Activated T-helper 17 cell treated with anti-CD3 and anti-CD28 coated beads, Interleukin-2, amount 50 U/mL, for 72 hours (primary cell): ENCODE results near the gene ZNF746. TPM values are rescaled to one million over a fixed set of nuclear protein-coding genes. Genes with fewer than 3 reads are reported as not detected.
"Not testable (repeated sequence)": the region's sequence is repeated elsewhere in the genome, so short reads cannot be mapped to it uniquely, and the experiment has no call there.

Experiments used
- ATAC-seq: fragments of 150-1000 bp; cut with Tn5 transposase; replicated peaks from 2 replicates; pipeline ENCODE4 v1.10.0; 2021; ENCODE audit warnings: mild to moderate bottlenecking, moderate library complexity
- H3K27ac Mint-ChIP-seq: one replicate; pipeline ENCODE4 v1.8.0; 2022; ENCODE audit warnings: mixed read lengths
- H3K27me3 Mint-ChIP-seq: one replicate; pipeline ENCODE4 v1.8.0; 2022; ENCODE audit warnings: mixed read lengths
- H3K36me3 Mint-ChIP-seq: one replicate; pipeline ENCODE4 v1.8.0; 2022; ENCODE audit warnings: low read depth, mild to moderate bottlenecking, mixed read lengths
- H3K4me1 Mint-ChIP-seq: one replicate; pipeline ENCODE4 v1.8.0; 2022; ENCODE audit warnings: mixed read lengths
- H3K4me3 Mint-ChIP-seq: one replicate; pipeline ENCODE4 v1.8.0; 2022; ENCODE audit warnings: mild to moderate bottlenecking, mixed read lengths
- H3K9me3 Mint-ChIP-seq: one replicate; pipeline ENCODE4 v1.8.0; 2022; ENCODE audit warnings: mixed read lengths
- total RNA-seq, 2 donors: library from RNA; stranded (reverse); gene quantifications; one replicate each; pipeline ENCODE4 v1.2.3, GENCODE V29; 2022

The ZNF746 gene
- total RNA-seq, 2 donors from 2014 or later: 12.0 to 15.5 TPM

- Mint-ChIP-seq H3K36me3 (peaks cover 16% of the 10 kb centered on the region), H3K27ac (no peak overlapping the region)
- ATAC-seq: no peak
Observed at GRCh38 chr7:149498811-149499210, 1.2 kb upstream of the ZNF746 start.

GRCh38 chr7:149496642-149497391 lies 792 bp downstream of the ZNF746 start:
- Mint-ChIP-seq H3K9me3 (no peaks in the 10 kb centered on the region), H3K4me1 (peaks cover 10% of the 10 kb centered on the region), H3K4me3 (peak overlapping the region; percentile 90), H3K27me3 (no peaks in the 10 kb centered on the region), H3K27ac (peak overlapping the region; percentile 95), H3K36me3 (peaks cover 36% of the 10 kb centered on the region)
- ATAC-seq: peak; percentile 10

More at GRCh38 chr7:149498811-149499210, 1.2 kb upstream of the ZNF746 start:
- Mint-ChIP-seq H3K27me3 (no peaks in the 10 kb centered on the region), H3K4me3 (no peak overlapping the region), H3K4me1 (peaks cover 10% of the 10 kb centered on the region), H3K9me3 (no peaks in the 10 kb centered on the region)

- peak overlapping the region; percentile 95 for H3K27ac Mint-ChIP-seq
- no peaks in the 10 kb centered on the region for H3K27me3 Mint-ChIP-seq
- ATAC-seq: no peak
- peaks cover 44% of the 10 kb centered on the region for H3K36me3 Mint-ChIP-seq
- peaks cover 10% of the 10 kb centered on the region for H3K4me1 Mint-ChIP-seq
- no peaks in the 10 kb centered on the region for H3K9me3 Mint-ChIP-seq
- H3K4me3 Mint-ChIP-seq: peak overlapping the region; percentile 90
Observed at GRCh38 chr7:149495785-149496641, 1.6 kb downstream of the ZNF746 start.

- peak overlapping the region; percentile 90 for H3K4me3 Mint-ChIP-seq
- H3K9me3 Mint-ChIP-seq: no peaks in the 10 kb centered on the region
- peaks cover 55% of the 10 kb centered on the region for H3K36me3 Mint-ChIP-seq
- peak overlapping the region; percentile 95 for H3K27ac Mint-ChIP-seq
- ATAC-seq: no peak
- H3K4me1 Mint-ChIP-seq: peaks cover 10% of the 10 kb centered on the region
- H3K27me3 Mint-ChIP-seq: no peaks in the 10 kb centered on the region
Observed at GRCh38 chr7:149494738-149495368, 2.8 kb downstream of the ZNF746 start.

GRCh38 chr7:149493975-149494374 lies 3.6 kb downstream of the ZNF746 start:
- not testable (repeated sequence) for H3K27ac Mint-ChIP-seq, H3K4me3 Mint-ChIP-seq, H3K9me3 Mint-ChIP-seq, ATAC-seq, H3K27me3 Mint-ChIP-seq
- Mint-ChIP-seq H3K36me3 (peaks cover 64% of the 10 kb centered on the region), H3K4me1 (peaks cover 10% of the 10 kb centered on the region)

- ATAC-seq: no peak
- peaks cover 10% of the 10 kb centered on the region for H3K4me1 Mint-ChIP-seq
- H3K36me3 Mint-ChIP-seq: peaks cover 70% of the 10 kb centered on the region
- H3K27ac Mint-ChIP-seq: no peak overlapping the region
- no peak overlapping the region for H3K4me3 Mint-ChIP-seq
- no peaks in the 10 kb centered on the region for H3K27me3 Mint-ChIP-seq
- H3K9me3 Mint-ChIP-seq: no peaks in the 10 kb centered on the region
Observed at GRCh38 chr7:149493366-149493765, 4.2 kb downstream of the ZNF746 start.

GRCh38 chr7:149490083-149490760 lies 7.4 kb downstream of the ZNF746 start:
- no peaks in the 10 kb centered on the region for H3K9me3 Mint-ChIP-seq
- H3K4me1 Mint-ChIP-seq: peaks cover 4% of the 10 kb centered on the region
- H3K27ac Mint-ChIP-seq: peak overlapping the region; percentile 27
- H3K4me3 Mint-ChIP-seq: no peak overlapping the region
- H3K36me3 Mint-ChIP-seq: peaks cover 100% of the 10 kb centered on the region
- H3K27me3 Mint-ChIP-seq: no peaks in the 10 kb centered on the region
- ATAC-seq: no peak

- H3K27me3 Mint-ChIP-seq: no peaks in the 10 kb centered on the region
- no peaks in the 10 kb centered on the region for H3K9me3 Mint-ChIP-seq
- H3K36me3 Mint-ChIP-seq: peaks cover 99% of the 10 kb centered on the region
- no peak for ATAC-seq
- no peaks in the 10 kb centered on the region for H3K4me1 Mint-ChIP-seq
- H3K27ac Mint-ChIP-seq: peak overlapping the region; percentile 27
- no peak overlapping the region for H3K4me3 Mint-ChIP-seq
Observed at GRCh38 chr7:149489391-149490024, 8.1 kb downstream of the ZNF746 start.

- Mint-ChIP-seq H3K4me3 (no peak overlapping the region), H3K27me3 (no peaks in the 10 kb centered on the region), H3K9me3 (no peaks in the 10 kb centered on the region), H3K36me3 (peaks cover 85% of the 10 kb centered on the region), H3K4me1 (peaks cover 4% of the 10 kb centered on the region), H3K27ac (no peak overlapping the region)
- ATAC-seq: no peak
Observed at GRCh38 chr7:149479568-149479967, 18.0 kb downstream of the ZNF746 start.

- no peak overlapping the region for H3K27ac Mint-ChIP-seq
- no peak for ATAC-seq
- H3K36me3 Mint-ChIP-seq: peaks cover 87% of the 10 kb centered on the region
Observed at GRCh38 chr7:149478754-149479153, 18.9 kb downstream of the ZNF746 start.

GRCh38 chr7:149477494-149478443 lies 19.8 kb downstream of the ZNF746 start:
- H3K27me3 Mint-ChIP-seq: no peaks in the 10 kb centered on the region
- no peaks in the 10 kb centered on the region for H3K9me3 Mint-ChIP-seq
- ATAC-seq: no peak
- no peak overlapping the region for H3K4me3 Mint-ChIP-seq
- peak overlapping the region; percentile 51 for H3K27ac Mint-ChIP-seq
- peaks cover 88% of the 10 kb centered on the region for H3K36me3 Mint-ChIP-seq
- H3K4me1 Mint-ChIP-seq: peaks cover 4% of the 10 kb centered on the region

More at GRCh38 chr7:149478754-149479153, 18.9 kb downstream of the ZNF746 start:
- Mint-ChIP-seq H3K4me1 (peaks cover 4% of the 10 kb centered on the region), H3K9me3 (no peaks in the 10 kb centered on the region), H3K4me3 (no peak overlapping the region), H3K27me3 (no peaks in the 10 kb centered on the region)

- no peak overlapping the region for H3K4me3 Mint-ChIP-seq
- H3K27ac Mint-ChIP-seq: no peak overlapping the region
- no peak for ATAC-seq
- H3K9me3 Mint-ChIP-seq: no peaks in the 10 kb centered on the region
- no peaks in the 10 kb centered on the region for H3K27me3 Mint-ChIP-seq
- peaks cover 4% of the 10 kb centered on the region for H3K4me1 Mint-ChIP-seq
- H3K36me3 Mint-ChIP-seq: peaks cover 87% of the 10 kb centered on the region
Observed at GRCh38 chr7:149476791-149477190, 20.8 kb downstream of the ZNF746 start.
